IPS DF 4.7 (cell line): ENCODE results near the gene PI4KB.
"Not testable (repeated sequence)": the region's sequence is repeated elsewhere in the genome, so short reads cannot be mapped to it uniquely, and the experiment has no call there.

Source experiments
- DNase-seq: peaks from one replicate; pipeline ENCODE4 v3.0.0-alpha.2; 2013; ENCODE audit warnings: low spot score; ENCODE audit errors: extremely low read depth

PI4KB gene

DNA sequence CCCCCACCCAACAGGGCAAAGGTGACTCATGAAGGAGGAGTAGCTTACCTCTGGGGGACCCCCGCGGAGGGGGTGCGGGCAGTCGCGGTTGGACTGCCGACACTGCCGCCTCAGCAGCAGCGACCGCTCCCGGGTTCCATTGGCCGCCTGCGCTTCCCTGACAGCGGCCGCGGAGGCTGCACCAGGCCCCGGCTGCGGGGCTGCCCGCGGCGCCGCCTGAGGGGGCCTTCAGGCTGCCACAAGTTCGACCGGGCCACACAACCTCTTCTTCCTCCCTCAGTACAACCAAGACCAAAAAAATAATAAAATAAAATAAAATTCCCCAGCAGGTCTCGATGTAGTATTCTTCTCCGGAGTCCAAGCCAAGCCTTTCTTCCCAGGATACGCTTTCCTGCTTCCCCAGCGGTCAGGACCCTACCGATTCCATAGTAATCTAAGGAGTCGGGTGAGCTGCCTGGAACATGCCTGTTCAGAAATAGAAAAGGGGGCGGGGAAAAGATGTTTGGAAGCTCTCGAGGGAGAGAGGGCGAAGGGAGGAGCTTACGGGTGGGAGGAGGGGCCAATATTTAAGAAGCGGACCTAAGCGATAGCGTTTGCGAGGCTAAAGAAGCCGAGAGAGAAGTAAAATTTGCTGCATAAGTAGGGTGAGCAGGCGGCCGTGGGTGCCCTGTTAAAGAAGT, at the start of gene PI4KB:
TSS of gene PI4KB (minus strand) at position 194 of the 680 bp plus-strand sequence. CDS start 10,935 bp downstream, outside the sequence.
- peak; percentile 93 for DNase-seq

DNA sequence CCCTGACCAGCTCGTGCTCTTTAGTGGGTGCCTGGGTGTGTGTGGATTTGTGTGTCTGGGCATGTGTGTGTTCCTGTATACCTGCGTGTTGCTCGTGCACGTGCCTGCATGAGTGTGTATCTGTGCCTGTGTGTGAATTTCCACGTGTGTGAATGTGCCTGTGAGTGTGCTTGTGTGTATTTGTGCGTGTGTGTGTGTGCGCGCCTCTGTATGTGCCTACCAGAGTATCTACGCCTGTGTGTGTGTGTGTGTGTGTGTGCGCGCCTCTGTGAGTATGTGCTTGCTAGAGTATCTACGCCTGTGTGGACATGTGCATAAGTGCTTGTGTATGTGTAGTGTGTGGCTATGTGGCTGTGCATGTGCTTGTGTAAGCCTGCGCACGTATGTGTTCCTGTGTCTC, 46.0 kb upstream of the PI4KB start:
- DNase-seq: no peak

DNA sequence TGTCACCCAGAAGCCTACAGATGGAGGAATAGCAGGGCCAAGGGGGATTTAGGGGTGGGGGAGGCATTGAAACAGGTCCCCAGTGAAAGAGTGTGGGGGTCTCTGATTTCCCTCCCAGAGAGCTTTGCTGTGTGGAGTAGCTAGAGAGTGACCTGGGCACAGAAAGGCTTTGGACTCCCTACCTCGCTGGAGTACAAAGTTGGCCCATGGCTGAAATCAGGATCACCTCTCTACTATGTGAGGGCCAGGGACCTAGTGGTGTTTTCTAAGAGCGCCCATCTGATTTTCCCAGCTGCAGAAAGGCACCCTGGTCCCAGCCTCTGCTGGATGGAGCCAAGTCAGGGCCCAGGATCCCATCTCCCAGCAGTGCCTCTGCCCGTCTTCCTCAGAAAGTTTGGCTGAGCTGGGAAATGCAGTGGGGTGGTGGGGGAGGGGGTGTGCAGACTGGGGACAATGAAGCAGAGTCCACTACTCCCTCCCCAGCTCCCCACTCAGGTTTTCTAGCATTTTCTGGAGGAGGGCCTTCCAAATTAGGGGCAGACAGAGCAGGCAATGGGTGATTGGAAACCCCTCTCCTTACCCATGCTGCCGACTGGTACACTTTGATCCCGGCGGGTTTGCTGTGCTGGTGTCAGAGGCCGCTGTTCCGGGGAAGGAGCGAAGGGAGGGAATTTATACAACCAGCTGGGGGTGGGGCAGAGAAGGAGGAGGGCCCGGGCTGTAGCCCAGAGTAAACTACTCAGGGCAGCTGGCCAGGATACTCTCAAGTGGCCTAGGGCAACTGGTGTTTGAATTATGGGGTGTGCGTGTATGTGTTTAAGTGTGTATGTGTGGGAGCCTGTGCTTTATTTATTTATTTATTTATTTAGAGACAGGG, 45.1 kb upstream of the PI4KB start, which contains the start of gene SELENBP1:
TSS of gene SELENBP1 (minus strand) at position 648 of the 877 bp plus-strand sequence. CDS start at position 584, 64 bp downstream.
- no peak for DNase-seq

DNA sequence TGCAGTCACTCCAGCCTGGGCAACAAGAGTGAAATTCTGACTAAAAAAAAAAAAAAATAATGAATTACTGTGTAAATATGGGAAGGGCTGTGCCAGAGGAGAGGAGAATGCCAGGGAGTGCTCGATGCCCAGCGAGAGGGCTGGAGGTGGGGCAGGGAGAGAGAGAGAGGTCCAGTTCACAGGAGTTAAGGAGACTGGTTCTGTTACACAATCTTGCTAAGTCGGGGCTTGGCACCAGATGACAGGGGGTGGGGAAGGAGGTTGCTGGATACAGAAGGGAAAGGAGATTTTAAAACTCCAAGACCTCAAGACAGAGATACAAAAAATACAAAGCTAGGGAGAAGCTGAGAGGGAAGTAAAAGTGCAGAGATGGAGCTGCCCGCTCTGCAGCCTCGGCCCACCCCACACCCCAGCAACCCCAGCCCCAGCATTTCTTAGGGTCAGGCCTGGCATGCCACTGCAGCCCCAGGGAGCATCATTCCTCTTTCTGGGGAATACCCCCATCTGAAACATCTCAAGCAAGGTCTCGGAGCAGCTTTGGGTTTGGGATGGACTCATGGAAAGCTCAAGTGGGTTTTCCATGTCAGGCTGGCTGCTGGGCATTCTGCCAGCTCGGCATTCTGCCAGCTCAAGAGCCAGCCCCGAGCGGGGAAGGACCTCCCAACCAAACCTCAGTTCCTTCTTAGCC, 44.3 kb upstream of the PI4KB start:
- DNase-seq: no peak

DNA sequence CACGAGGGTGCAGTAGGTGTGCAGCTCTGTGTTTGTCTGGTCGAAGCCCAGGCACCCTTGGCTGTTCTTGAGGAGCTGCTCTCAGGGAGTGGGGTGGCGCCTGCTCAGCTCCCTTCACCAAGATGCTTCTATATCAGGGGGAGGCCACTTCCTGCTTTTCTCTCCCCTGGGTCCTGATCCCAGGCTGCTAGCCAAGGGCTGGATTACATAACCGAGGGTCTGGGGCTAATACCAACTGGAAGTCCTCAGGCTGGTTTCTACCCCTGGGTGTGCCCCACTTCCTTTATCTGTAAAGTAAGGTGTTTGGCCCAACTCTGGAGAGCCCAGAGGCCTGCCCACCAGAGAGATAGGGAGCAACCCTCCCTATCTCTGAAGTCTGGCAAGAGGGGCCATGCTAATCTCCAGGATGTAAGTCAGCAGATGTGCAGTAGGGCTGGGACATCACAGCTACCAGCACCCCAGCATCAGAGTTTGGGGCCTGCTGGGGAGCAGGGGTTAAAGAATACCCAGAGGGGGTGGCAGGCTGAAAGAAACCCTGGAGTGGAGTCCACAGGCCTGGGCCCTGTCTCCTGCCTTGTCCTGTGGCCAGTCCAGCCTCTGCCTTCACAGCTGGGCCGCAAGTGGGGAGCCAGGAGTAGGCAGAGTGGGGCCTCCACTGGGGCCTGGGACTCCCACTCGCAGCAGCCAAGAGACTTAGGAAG, 43.1 kb upstream of the PI4KB start:
- DNase-seq: no peak

DNA sequence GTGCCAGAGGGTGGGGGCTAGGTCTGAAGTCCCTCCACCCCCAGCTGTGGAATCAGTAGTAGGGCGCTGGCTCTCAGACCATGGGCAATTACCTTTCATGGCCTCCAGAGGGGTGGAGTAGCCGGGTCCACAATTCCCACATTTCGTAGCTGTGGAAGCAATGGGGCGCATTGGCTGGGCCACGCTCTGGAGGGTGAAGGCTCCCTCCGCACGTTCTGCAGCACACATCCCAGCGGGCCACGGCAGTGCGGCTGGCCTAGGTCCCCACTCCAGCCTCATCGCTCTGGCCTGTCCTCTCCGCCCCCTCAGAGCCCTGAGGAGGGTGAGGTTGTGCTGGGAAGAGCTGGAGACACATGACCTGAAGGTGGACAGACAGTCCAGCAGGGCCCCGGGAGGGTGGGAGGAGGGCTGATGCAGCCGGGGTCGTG, 42.4 kb upstream of the PI4KB start:
- no peak for DNase-seq

DNA sequence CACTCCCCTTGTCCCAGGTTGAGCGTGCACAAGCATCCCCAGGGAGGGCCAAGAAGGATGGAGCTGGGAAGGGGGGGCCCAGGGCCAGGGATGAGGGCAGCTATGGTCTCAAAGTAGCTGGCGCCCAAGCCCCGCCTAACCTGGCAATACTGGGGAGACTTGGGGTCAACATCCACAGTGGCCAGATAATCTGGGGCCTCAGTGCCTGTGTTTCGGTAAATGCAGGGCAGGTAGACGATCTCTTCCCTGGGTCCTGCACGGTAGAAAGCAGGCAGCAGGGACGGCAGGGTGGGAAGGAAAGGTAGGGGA, 42.0 kb upstream of the PI4KB start:
- DNase-seq: no peak

DNA sequence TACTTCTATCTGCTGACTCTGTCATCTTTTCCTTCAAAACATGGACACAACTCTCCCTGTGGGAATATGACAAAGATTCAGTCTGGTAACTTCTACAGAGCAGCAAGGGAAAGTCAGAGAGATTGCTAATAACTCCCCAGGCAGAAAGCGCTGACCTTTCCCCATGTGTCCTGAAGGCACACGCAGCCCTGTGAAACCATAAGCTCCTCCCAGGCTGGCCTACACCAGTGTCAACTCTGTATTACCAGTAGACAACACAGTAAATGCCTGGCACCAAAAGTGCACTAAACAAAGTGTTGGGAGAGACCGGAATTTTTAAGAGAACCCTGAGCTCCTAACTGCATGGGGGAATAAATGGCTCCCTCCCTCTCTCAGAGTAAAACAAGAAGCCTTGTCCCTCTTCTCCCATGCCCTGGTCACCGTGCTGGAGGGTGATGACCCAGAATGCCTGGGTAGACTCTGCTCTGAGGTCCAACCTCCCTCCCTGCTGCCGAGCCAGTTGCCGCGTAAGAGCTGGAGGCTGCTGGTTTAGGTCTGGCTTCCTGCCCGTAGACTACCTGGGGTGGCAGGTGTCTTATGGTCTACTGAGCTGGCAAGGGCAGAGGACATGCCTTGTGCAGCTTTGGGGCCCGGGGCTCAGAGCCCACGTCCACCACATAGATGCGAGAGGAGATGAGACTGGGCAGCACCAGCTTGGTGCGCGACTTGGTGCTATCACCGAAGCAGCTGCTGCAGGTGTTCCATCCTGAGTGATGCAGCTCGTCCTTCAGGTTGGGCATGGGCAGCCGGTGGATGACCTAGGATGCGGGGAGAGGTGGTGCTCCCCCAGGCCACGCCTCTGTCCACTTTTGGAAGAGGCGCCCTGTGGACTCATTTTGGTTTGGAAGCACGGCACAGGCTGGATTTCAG, 41.4 kb upstream of the PI4KB start:
- DNase-seq: no peak

DNA sequence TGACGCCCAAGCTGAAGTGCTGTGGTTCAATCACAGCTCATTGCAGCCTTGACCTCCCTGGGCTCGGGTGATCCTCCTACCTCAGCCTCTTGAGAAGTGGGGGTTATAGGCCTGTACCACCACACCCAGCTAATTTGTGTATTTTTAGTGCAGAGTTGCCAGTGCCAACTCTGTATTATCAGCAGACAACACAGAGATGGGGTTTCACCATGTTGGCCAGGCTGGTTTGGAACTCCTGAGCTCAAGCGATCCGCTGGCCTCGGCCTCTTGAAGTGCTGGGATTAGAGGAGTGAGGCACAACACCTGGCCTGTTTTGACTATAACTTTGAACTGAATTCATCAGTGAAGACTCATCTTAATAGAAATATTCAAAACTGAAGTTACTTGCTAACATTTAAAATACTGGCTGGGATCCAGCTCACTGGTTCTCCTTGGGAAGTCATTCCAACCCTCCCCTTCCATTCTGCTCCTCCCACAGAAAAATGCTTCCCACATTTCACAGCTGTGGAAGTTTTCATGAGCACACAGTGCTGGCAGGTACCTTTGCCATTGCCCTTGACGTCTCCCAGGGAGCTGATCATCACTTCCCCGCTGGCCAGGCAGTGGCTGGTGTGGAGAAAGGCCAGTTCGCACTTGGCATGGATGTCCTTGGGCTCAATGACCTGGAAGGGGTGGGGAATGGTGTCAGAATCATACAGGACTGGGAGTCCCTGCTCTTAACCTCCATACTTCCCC, 40.6 kb upstream of the PI4KB start:
- DNase-seq: no peak

DNA sequence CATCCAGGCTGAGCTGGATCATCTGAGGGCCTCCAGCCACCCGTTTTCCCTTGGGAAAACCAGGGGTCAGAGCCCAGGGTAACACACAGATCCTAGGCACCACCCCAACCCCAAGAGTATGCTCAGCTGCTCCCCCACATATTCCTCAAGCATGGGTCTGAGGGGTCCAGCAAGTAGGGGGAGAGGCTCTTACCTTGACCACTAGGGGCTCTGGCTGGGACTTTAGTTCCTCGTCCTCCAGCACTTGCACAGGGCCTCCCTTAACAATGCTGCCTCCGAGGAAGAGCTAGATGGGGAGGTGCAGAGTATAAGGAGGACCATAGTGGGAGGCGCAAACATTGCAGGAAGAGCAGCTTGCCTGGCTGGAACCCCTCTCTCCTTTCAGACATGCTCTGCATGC, 37.8 kb upstream of the PI4KB start:
- no peak for DNase-seq

DNA sequence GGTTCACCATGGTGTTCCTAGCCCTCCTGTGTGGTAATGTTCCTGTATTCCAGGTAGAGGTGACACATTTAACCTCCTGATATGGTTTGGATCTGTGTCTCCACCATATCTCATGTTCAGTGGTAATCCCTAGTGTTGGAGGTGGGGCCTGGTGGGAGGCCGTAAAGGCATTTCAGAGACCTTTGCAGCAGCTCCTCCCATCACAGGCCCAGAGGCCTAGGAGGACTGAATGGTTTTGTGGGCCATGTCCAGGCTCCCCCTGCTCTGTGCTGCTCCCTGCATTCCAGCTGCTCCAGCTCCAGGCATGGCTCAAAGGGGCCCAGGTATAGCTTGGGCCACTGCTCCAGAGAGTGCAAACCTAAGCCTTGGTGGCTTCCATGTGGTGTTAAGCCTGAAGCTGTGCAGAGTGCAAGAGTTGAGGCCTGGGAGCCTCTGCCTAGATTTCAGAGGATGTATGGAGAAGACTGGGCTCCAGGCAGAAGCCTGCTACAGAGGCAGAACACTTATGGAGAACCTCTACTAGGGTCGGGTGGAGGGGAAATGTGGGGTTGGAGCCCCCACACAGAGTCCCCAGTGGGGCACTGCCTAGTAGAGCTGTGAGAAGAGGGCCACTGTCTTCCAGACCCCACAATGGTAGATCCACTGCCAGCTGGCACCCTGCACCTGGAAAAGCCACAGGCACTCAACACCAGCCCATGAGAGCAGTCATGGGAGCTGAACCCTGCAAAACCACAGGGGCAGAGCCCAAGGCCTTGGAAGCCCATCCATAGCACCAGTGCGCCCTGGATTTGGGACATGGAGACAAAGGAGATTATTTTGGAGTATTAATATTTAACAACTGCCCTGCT, 35.3 kb upstream of the PI4KB start:
- no peak for DNase-seq

DNA sequence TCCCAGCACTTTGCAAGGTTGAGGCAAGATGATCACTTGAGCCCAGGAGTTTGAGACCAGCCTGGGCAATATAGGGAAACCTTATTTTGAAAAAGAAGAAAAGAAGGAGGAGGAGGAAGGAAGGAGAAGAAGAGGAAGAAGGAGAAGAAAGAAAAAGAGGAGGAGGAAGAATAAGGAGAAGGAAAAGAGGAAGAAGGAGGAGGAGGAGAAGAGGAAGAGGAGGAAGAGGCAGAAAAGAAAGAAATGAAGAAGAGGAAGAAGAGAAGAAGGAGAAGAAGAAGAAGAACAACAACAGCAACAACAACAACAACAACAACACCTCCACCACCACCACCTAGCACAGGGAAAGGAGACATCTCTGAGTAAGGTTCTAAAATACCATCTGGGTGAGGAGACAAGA, 34.7 kb upstream of the PI4KB start:
- no peak for DNase-seq

DNA sequence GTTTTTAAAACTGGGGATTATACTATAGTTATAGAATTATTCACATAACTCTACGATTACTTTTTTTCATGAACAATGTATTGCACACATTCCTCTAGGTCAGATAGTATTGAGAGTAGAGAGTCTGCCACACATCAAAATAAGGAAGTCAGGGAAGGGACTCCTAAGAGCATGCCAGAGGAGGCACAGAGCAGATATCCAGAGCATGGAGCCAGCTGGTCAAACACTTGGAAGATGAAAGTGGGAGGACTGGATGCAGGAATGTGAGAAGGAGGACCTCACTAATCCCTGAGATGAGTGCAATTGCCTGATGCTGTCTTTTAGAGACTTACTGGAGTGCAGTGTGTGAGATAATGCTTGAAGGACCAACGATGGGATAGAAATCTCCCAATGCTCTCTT, 29.5 kb upstream of the PI4KB start:
- no peak for DNase-seq

DNA sequence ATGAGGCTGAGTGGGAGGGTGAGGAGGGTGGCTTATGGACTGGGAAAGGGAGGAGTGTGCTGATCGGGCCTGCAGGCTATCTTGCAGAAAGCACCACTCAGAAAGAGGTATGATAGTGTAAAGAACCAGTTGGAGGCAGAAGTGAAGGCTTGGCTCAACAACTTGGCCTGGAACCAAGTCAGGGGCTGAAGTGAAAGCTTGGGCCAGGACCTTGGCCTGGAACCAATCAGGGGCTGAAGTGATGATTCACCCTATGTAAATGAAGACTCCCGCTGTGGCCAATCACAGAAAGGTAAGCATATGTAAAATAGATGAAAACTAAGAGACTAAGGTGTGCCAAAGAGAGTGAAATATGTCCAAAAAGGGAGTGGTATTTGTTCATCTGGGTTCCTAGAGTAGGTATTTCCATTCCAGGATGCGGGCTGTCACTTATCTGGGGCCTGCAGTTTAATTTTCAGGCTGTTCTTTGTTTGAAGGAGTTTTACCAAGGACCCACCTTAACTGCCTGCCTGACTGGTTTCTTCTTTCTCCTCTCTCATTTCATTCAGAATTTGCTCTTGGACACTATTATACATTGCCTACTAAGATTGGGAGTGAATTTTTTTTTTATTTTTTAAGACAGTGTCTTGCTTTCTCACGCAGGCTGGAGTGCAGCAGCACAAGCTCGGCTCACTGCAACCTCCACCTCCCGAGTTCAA, 25.0 kb upstream of the PI4KB start:
- DNase-seq: no peak

DNA sequence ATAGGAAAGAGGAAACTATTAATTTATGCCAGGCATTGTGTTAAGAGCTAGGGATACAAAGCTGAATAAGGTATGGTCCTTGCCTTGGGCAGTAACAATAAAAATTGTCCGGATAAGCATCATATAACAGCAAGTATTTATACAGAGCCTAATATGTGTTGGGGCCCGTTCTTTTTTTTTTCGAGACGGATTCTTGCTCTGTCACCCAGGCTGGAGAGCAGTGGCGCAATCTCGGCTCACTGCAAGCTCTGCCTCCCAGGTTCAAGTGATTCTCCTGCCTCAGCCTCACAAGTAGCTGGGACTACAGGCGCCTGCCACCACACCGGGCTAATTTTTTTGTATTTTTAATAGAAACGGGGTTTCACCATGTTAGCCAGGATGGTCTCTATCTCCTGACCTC, 23.1 kb upstream of the PI4KB start:
- DNase-seq: not testable (repeated sequence)

DNA sequence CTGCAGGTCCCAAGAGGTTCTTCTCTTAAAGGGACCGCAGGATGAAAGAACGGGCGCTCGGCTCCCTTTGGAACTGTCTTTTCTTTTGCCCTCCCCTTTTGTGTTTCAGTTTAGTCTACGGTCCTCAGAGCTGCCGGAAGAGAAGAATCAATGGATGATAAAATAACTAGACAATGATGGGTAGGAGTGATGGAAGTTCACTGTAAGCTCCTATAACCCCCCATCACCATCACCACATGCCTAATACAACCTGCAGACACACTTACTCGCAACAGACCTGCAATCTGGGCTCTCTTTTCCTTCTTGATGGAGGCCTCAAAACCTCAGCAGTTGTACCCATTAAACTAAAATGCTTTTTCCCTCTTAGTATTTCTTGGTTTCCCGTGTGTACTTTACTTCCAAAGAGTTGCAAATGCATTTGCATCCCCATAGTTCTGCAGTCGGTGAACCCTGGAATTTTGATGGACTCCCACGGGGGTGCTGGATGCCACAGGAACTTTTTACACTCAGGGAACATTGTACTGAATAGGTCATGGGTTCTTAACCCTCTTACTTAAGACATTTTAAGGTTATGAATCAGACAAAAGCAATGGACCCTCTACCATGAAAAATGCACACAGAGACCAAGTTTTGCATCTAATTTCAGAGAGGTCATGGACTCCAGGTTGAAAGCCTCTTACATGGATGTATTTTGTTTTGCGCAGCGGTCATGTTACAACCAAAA, 20.5 kb upstream of the PI4KB start:
- DNase-seq: no peak

DNA sequence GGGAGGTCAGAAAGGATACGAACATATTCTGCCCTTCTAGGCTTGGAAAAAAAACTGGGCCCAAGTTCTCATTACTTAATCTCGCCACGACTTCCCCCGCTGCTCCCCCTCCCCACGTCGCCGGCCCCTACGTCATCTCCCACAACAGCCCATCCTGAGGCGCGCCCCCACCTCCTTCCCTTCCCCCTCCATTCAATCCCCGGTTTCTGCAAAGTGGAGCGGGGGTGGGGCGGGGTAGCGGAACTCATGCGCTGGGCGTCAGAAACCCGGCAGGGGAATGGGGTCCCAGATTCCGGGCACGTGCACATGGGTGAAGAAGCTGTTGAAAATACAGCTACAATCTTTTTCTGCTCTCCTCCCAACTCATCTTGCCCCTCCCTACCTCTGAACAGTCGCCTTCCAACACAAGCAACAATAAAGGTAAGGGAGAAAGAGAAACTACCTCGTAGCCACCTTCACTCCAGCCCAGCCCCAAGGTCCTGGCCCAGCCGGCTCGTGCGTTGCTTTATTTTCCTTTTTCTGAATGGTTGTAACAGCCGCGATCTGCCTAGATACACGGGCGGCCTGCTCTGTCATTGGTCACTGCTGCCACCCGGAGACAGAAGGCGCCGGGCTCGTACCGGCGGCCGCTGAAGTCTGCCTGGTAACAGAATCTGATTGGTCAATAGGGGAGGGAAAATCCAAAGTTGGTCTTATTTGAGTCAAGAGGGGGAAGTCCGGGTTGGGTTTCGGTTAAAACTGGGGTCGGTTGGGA, 19.7 kb upstream of the PI4KB start, which contains the start of gene RFX5:
TSS of gene RFX5 (minus strand) at position 484 of the 754 bp plus-strand sequence. CDS start 932 bp downstream, outside the sequence.
- peak; percentile 97 for DNase-seq
